HepG2 (cell line): ENCODE measurements around the gene DPM2. TPM values are rescaled to one million over a fixed set of nuclear protein-coding genes. Genes with fewer than 3 reads are reported as not detected.
A peak's percentile ranks its signal among the peaks of the same experiment; 100 is the strongest.

Experiments
- ATAD3A ChIP-seq: sonication (generic); formaldehyde crosslinking; IDR thresholded peaks from 2 replicates; pipeline ENCODE4 v1.4.0; 2020; ENCODE audit warnings: missing genetic modification reagents
- LCORL ChIP-seq, 2 experiments: fragments of 450-650 bp in 1 of 2; sonication (generic) in 1 of 2; formaldehyde crosslinking in 1 of 2; IDR thresholded peaks; 2 replicates each; pipeline versions ENCODE4 v1.5.0 to v1.6.1; 2017 to 2020; ENCODE audit warnings: antibody characterized with exemption in 1 of 2, missing genetic modification reagents in 1 of 2
- MTF1 ChIP-seq: sonication (generic); formaldehyde crosslinking; IDR thresholded peaks from 2 replicates; pipeline ENCODE4 v1.5.0; 2020; ENCODE audit warnings: missing genetic modification reagents
- PATZ1 ChIP-seq: sonication (generic); formaldehyde crosslinking; IDR thresholded peaks from 2 replicates; pipeline ENCODE4 v1.4.0; 2020; ENCODE audit warnings: missing genetic modification reagents
- PHF21A ChIP-seq: sonication (generic); formaldehyde crosslinking; IDR thresholded peaks from 2 replicates; pipeline ENCODE4 v1.5.0; 2020; ENCODE audit warnings: mild to moderate bottlenecking, missing genetic modification reagents
- STAT6 ChIP-seq: sonication (generic); formaldehyde crosslinking; IDR thresholded peaks from 2 replicates; pipeline ENCODE4 v1.4.0; 2020; ENCODE audit warnings: missing genetic modification reagents, mild to moderate bottlenecking, borderline replicate concordance
- TAF1 ChIP-seq: sonication (generic); formaldehyde crosslinking; IDR thresholded peaks from 2 replicates; pipeline ENCODE4 v1.4.0; 2020; ENCODE audit warnings: missing genetic modification reagents
- TRIM22 ChIP-seq: fragments of 450-650 bp; IDR thresholded peaks from 2 replicates; pipeline ENCODE4 v1.6.1; 2017
- UBTF ChIP-seq: sonication (generic); formaldehyde crosslinking; IDR thresholded peaks from 2 replicates; pipeline ENCODE4 v1.4.0; 2020; ENCODE audit warnings: mild to moderate bottlenecking, missing genetic modification reagents
- ZFP1 ChIP-seq: IDR thresholded peaks from 2 replicates; pipeline ENCODE4 v1.6.1; 2016
- ZHX2 ChIP-seq, 2 experiments: sonication (generic) in 1 of 2; formaldehyde crosslinking in 1 of 2; IDR thresholded peaks; 2 replicates each; pipeline versions ENCODE4 v1.6.1 to v1.9.0; 2014 to 2022; ENCODE audit warnings: antibody characterized with exemption in 1 of 2, borderline replicate concordance in 1 of 2, inconsistent platforms in 1 of 2, low read depth in 1 of 2, missing genetic modification reagents in 1 of 2
- ZNF251 ChIP-seq: sonication (generic); formaldehyde crosslinking; IDR thresholded peaks from 2 replicates; pipeline ENCODE4 v1.9.0; 2021; ENCODE audit warnings: mild to moderate bottlenecking, missing genetic modification reagents
- ZNF343 ChIP-seq: sonication (generic); formaldehyde crosslinking; IDR thresholded peaks from 2 replicates; pipeline ENCODE4 v1.4.0; 2020; ENCODE audit warnings: mild to moderate bottlenecking, missing genetic modification reagents
- polyA plus RNA-seq, 8 experiments: library from polyadenylated mRNA; depleted of rRNA in 3 of 8; stranded (reverse) in 7 of 8; unstranded in 1 of 8; fragments of >200 nt; fragmentation: Illumina TruSeq in 4 of 8; extraction: Trizol in 4 of 8; gene quantifications; 2 replicates each; pipeline versions ENCODE4 v1.2.1 to v1.2.3, GENCODE V29; 2011 to 2016; ENCODE audit warnings: low read depth in 4 of 8, missing spikeins in 1 of 8, mixed read lengths in 1 of 8; ENCODE audit not compliant: insufficient read depth in 1 of 8
- total RNA-seq, 5 experiments: library from RNA; depleted of rRNA; stranded (reverse); fragments of >200 nt; fragmentation: Illumina TruSeq; extraction: Trizol; gene quantifications; 2 replicates each; pipeline ENCODE4 v1.2.3, GENCODE V29; 2016; ENCODE audit warnings: low read depth in 1 of 5

DPM2 gene
- total and polyA plus RNA-seq, 2 of the 13 experiments (the other 11 are each of a cell fraction or from before 2014, with no cell fraction given): 24.8 to 35.3 TPM

- TF ChIP-seq ZHX2 (IDR thresholded peaks at IDR 0.05; ENCODE audit: low read depth) (no peak), ZHX2 (CRISPR knock-in tag; IDR thresholded peaks at IDR 0.05; ENCODE audit: borderline replicate concordance) (no peak), ZNF251 (CRISPR knock-in tag) (no peak), ZNF343 (no peak), PHF21A (no peak), ZFP1 (CRISPR knock-in tag) (no peak), PATZ1 (no peak; the same call in 1 of the 2 replicates), ATAD3A (CRISPR knock-in tag) (no peak), LCORL (IDR thresholded peaks at IDR 0.05) (no peak), LCORL (CRISPR knock-in tag; IDR thresholded peaks at IDR 0.05) (0 out of 2 replicates have a peak, but pooled peaks have one; percentile 32), MTF1 (CRISPR knock-in tag) (no peak), TRIM22 (no peak), UBTF (no peak), TAF1 (CRISPR knock-in tag) (no peak), STAT6 (no peak)
Measured at GRCh38 chr9:127930231-127931091, 7.2 kb downstream of the DPM2 start, which contains the start of gene PIP5KL1 (continued).
